Natural killer cell (primary cell): ENCODE data around the gene GPR89A. TPM values are rescaled to one million over a fixed set of nuclear protein-coding genes. Genes with fewer than 3 reads are reported as not detected.
A peak's percentile ranks its signal among the peaks of the same experiment; 100 is the strongest.
"Not testable (repeated sequence)": the region's sequence is repeated elsewhere in the genome, so short reads cannot be mapped to it uniquely, and the experiment has no call there.

ENCODE experiments used
- ATAC-seq, 3 donors: fragments of 150-1000 bp in 2 of 3; fragments of 200-7000 bp in 1 of 3; cut with Tn5 transposase; 1 replicate in 1 of 3; 2 replicates in 2 of 3; pipeline ENCODE4 v1.10.0; 2021; ENCODE audit warnings: mild to moderate bottlenecking in 2 of 3, moderate library complexity in 2 of 3
- DNase-seq, 2 donors: peaks; one replicate each; pipeline versions ENCODE4 v3.0.0 to v3.0.0-alpha.2; 2013 to 2021; ENCODE audit warnings: mixed read lengths in 1 of 2
- H3K27ac ChIP-seq: one replicate; pipeline ENCODE4 v1.5.1; 2013; ENCODE audit warnings: mild to moderate bottlenecking, low read length
- H3K27me3 ChIP-seq: one replicate; pipeline ENCODE4 v1.6.1; 2013; ENCODE audit warnings: low read length; ENCODE audit not compliant: control insufficient read depth, insufficient read depth
- H3K36me3 ChIP-seq: one replicate; pipeline ENCODE4 v1.6.1; 2013; ENCODE audit warnings: low read length; ENCODE audit not compliant: control insufficient read depth, insufficient read depth
- H3K4me1 ChIP-seq: one replicate; pipeline ENCODE4 v1.6.1; 2013; ENCODE audit warnings: low read length; ENCODE audit not compliant: control insufficient read depth, insufficient read depth
- H3K4me3 ChIP-seq: one replicate; pipeline ENCODE4 v1.5.1; 2013; ENCODE audit warnings: low read length
- H3K9me3 ChIP-seq: one replicate; pipeline ENCODE4 v1.6.1; 2013; ENCODE audit warnings: low read length; ENCODE audit not compliant: control insufficient read depth, insufficient read depth
- H3K27ac Mint-ChIP-seq, 2 donors: one replicate each; pipeline ENCODE4 v1.8.0; 2022; ENCODE audit warnings: mild to moderate bottlenecking in 2 of 2, mixed read lengths in 2 of 2, moderate library complexity in 1 of 2
- H3K27me3 Mint-ChIP-seq, 2 donors: one replicate each; pipeline ENCODE4 v1.8.0; 2022; ENCODE audit warnings: low read depth in 2 of 2, mixed read lengths in 2 of 2
- H3K36me3 Mint-ChIP-seq: one replicate; pipeline ENCODE4 v1.8.0; 2022; ENCODE audit warnings: mixed read lengths
- H3K4me1 Mint-ChIP-seq, 2 donors: one replicate each; pipeline ENCODE4 v1.8.0; 2022; ENCODE audit warnings: mixed read lengths in 2 of 2
- H3K4me3 Mint-ChIP-seq: one replicate; pipeline ENCODE4 v1.8.0; 2022; ENCODE audit warnings: mild to moderate bottlenecking, moderate library complexity, mixed read lengths
- H3K9me3 Mint-ChIP-seq, 2 donors: one replicate each; pipeline ENCODE4 v1.8.0; 2022; ENCODE audit warnings: mixed read lengths in 2 of 2
- WGBS: methylation state at CpG from one replicate; pipeline ENCODE4 v1.1.7; 2013; ENCODE audit warnings: missing lambda C conversion rate; ENCODE audit not compliant: insufficient coverage; 5-methylcytosine and 5-hydroxymethylcytosine counted together
- intact Hi-C: fragments of 100-400 bp; cut with micrococcal nuclease; formaldehyde crosslinking; loops from one replicate; pipeline ENCODE4 v1.14.2; 2022
- total RNA-seq, 4 donors: library from RNA; stranded (reverse); fragments of 120-200 nt in 1 of 4; gene quantifications; one replicate each; pipeline versions ENCODE4 v1.2.3 to v1.2.4, GENCODE V29; 2013 to 2022
- TF ChIP-seq, protein P1 (sequence below): fragments of 200-600 bp; IDR thresholded peaks from one replicate; pipeline ENCODE4 v1.8.0; 2022; ENCODE audit warnings: antibody characterized with exemption

Gene GPR89A
- total RNA-seq, 3 donors from 2014 or later (not counting 1 experiment from before 2014, with no cell fraction given): 31.9 to 50.1 (median 37.2) TPM

DNA sequence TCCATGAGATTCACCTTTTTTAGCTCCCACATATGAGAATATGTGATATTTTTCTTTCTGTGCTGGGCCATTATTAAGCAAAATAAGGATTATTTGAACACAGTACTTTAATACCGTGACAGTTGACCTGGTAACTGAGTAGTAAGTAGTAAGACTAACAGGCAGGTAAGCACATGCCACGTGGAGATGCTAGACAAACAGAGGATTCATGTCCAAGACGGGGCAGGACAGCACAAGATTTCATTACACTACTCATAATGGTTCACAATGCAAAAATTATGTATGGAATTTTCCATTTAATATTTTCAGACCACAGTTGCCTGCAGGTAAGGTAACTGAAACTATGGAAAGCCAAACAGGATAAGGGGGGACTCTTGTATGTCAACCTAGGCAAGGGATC, 77.1 kb downstream of the GPR89A start:
- peaks cover 20 to 26% of the 10 kb centered on the region in 2 donors for H3K4me1 Mint-ChIP-seq
- DNase-seq, H3K36me3 ChIP-seq, H3K9me3 ChIP-seq, H3K4me3 Mint-ChIP-seq, H3K27me3 Mint-ChIP-seq, H3K4me3 ChIP-seq, intact Hi-C loops, H3K36me3 Mint-ChIP-seq, H3K27ac Mint-ChIP-seq, H3K27me3 ChIP-seq, H3K9me3 Mint-ChIP-seq, H3K27ac ChIP-seq, ATAC-seq: not testable (repeated sequence)
- H3K4me1 ChIP-seq: peaks cover 23% of the 10 kb centered on the region
- WGBS: no CpG with 5 or more reads among the region's 3 CpGs

- H3K36me3 ChIP-seq, H3K36me3 Mint-ChIP-seq, H3K9me3 Mint-ChIP-seq, H3K27me3 ChIP-seq, H3K27me3 Mint-ChIP-seq, H3K4me3 Mint-ChIP-seq, DNase-seq, ATAC-seq, H3K9me3 ChIP-seq, H3K27ac Mint-ChIP-seq, H3K27ac ChIP-seq, intact Hi-C loops, H3K4me3 ChIP-seq: not testable (repeated sequence)
- peaks cover 32% of the 10 kb centered on the region for H3K4me1 ChIP-seq
- peaks cover 31 to 36% of the 10 kb centered on the region in 2 donors for H3K4me1 Mint-ChIP-seq
- no CpG with 5 or more reads among the region's 1 CpG for WGBS
Measured at GRCh38 chr1:145686078-145686477, 78.3 kb downstream of the GPR89A start.

GRCh38 chr1:145688328-145688727, 80.5 kb downstream of the GPR89A start:
- H3K4me1 Mint-ChIP-seq: peaks cover 46 to 47% of the 10 kb centered on the region in 2 donors
- H3K27ac ChIP-seq: peak overlapping the region; percentile 61
- intact Hi-C loops: no loop called here
- H3K27me3 Mint-ChIP-seq: no peaks in the 10 kb centered on the region
- no peaks in the 10 kb centered on the region for H3K9me3 ChIP-seq
- H3K27me3 ChIP-seq: no peaks in the 10 kb centered on the region
- H3K9me3 Mint-ChIP-seq: no peaks in the 10 kb centered on the region
- peaks cover 2% of the 10 kb centered on the region for H3K36me3 ChIP-seq
- peak overlapping the region; percentile 82 to 91 for H3K27ac Mint-ChIP-seq
- no peak for DNase-seq
- H3K4me3 Mint-ChIP-seq: peak overlapping the region; percentile 29
- TF ChIP-seq, protein P1, sequence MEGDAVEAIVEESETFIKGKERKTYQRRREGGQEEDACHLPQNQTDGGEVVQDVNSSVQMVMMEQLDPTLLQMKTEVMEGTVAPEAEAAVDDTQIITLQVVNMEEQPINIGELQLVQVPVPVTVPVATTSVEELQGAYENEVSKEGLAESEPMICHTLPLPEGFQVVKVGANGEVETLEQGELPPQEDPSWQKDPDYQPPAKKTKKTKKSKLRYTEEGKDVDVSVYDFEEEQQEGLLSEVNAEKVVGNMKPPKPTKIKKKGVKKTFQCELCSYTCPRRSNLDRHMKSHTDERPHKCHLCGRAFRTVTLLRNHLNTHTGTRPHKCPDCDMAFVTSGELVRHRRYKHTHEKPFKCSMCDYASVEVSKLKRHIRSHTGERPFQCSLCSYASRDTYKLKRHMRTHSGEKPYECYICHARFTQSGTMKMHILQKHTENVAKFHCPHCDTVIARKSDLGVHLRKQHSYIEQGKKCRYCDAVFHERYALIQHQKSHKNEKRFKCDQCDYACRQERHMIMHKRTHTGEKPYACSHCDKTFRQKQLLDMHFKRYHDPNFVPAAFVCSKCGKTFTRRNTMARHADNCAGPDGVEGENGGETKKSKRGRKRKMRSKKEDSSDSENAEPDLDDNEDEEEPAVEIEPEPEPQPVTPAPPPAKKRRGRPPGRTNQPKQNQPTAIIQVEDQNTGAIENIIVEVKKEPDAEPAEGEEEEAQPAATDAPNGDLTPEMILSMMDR: no peak
- H3K36me3 Mint-ChIP-seq: no peaks in the 10 kb centered on the region
- no peak overlapping the region for H3K4me3 ChIP-seq
- WGBS: 87% methylated on average over 4 of the region's 4 CpGs
- peaks cover 46% of the 10 kb centered on the region for H3K4me1 ChIP-seq
- ATAC-seq: no peak

DNA sequence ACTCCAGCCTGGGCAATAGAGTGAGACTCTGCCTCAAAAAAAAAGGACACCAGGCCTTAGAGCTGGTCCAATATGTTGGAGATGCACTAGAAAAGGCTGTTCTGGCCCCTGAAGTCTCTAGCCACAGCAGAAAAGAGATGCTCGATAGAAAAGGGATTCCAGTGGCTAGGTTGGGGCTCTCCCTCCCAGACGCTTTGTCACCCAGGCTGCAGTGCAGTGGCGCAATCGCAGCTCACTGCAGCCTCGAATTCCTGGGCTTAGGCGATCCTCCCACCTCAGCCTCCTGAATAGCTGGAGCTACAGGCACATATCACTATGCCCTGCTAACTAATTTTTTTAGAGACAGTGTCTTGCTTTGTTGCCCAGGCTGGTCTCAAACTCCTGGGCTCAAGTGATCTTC, 81.1 kb downstream of the GPR89A start:
- H3K36me3 Mint-ChIP-seq: no peaks in the 10 kb centered on the region
- H3K4me3 Mint-ChIP-seq: peak overlapping the region; percentile 78
- Histone ChIP-seq H3K27me3 (no peaks in the 10 kb centered on the region), H3K9me3 (no peaks in the 10 kb centered on the region), H3K36me3 (peaks cover 2% of the 10 kb centered on the region), H3K27ac (peak overlapping the region; percentile 61), H3K4me3 (no peak overlapping the region), H3K4me1 (peaks cover 46% of the 10 kb centered on the region)
- H3K4me1 Mint-ChIP-seq: peaks cover 46 to 47% of the 10 kb centered on the region in 2 donors
- H3K27ac Mint-ChIP-seq: peak overlapping the region; percentile 82 to 91
- no peak for DNase-seq
- no peaks in the 10 kb centered on the region for H3K9me3 Mint-ChIP-seq
- TF ChIP-seq, protein P1: no peak
- intact Hi-C loops: no loop called here
- ATAC-seq: no peak
- H3K27me3 Mint-ChIP-seq: no peaks in the 10 kb centered on the region
- 69% methylated on average over 6 of the region's 6 CpGs for WGBS
